Skeletal muscle satellite cell (primary cell): ENCODE data around the gene CINP.
"Not testable (repeated sequence)": the region's sequence is repeated elsewhere in the genome, so short reads cannot be mapped to it uniquely, and the experiment has no call there.

Source experiments
- H3K27me3 ChIP-seq: 2 replicates; pipeline ENCODE4 v1.7.0; 2013; ENCODE audit warnings: low read length; ENCODE audit not compliant: control insufficient read depth, insufficient read depth
- H3K36me3 ChIP-seq: 2 replicates; pipeline ENCODE4 v1.7.0; 2013; ENCODE audit warnings: mild to moderate bottlenecking, control low read depth, low read length; ENCODE audit not compliant: insufficient read depth
- H3K4me1 ChIP-seq: 2 replicates; pipeline ENCODE4 v1.7.0; 2013; ENCODE audit warnings: low read length; ENCODE audit not compliant: control insufficient read depth, insufficient read depth
- H3K4me2 ChIP-seq: 2 replicates; pipeline ENCODE4 v1.7.0; 2013; ENCODE audit warnings: mild to moderate bottlenecking, low read length
- H3K4me3 ChIP-seq: 2 replicates; pipeline ENCODE4 v1.7.0; 2013; ENCODE audit warnings: low read length
- H3K9ac ChIP-seq: 2 replicates; pipeline ENCODE4 v1.7.0; 2013; ENCODE audit warnings: mild to moderate bottlenecking, low read depth, low read length, moderate library complexity
- H3K9me3 ChIP-seq: replicated peaks from 2 replicates; pipeline ENCODE4 v1.7.0; 2013; ENCODE audit warnings: mild to moderate bottlenecking, control low read depth, low read length

The CINP gene

GRCh38 chr14:102298303-102299070, 64.2 kb downstream of the CINP start:
- H3K4me1 ChIP-seq = peaks cover 17% of the 10 kb centered on the region
- H3K4me2 ChIP-seq, H3K9me3 ChIP-seq, H3K9ac ChIP-seq, H3K4me3 ChIP-seq, H3K36me3 ChIP-seq, H3K27me3 ChIP-seq: not testable (repeated sequence)
